Measurements from ENCODE around the gene EEPD1.

Gene EEPD1

DNA sequence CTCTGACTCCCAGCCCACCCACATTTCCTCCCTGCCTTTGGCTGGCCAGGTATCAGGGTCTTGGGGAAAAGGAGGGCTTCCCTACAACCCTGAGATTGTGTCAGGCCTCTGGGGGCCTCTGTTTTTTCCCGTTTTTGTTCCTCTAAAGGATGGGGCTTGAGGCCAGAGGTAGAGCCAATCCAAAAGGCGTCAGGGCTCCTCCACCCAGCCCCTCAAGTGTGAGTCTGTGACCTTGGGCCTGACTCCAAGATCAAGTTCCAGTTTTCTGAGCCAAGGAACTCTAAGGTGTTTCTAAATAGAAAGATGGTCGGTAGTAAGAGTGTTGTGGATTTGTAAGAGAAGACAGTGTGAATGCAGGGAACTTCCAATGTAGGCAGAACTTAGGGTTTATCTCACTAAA is 6.6 kb downstream of the EEPD1 start:
- DNase-seq (ENCODE audit: low read depth, low spot score): no peak
- Histone ChIP-seq H3K9ac (ENCODE audit: insufficient read length, low read depth) (no peak overlapping the region), H3K9me3 (ENCODE audit: insufficient read depth, low read length) (no peaks in the 10 kb centered on the region), H3K36me3 (ENCODE audit: insufficient read depth, insufficient read length, low read length) (peaks cover 10% of the 10 kb centered on the region), H3K4me3 (ENCODE audit: insufficient read length, low read depth) (no peak overlapping the region), H3K27me3 (ENCODE audit: insufficient read depth, insufficient read length) (peaks cover 42% of the 10 kb centered on the region), H3K4me1 (ENCODE audit: insufficient read depth, insufficient read length) (peaks cover 3% of the 10 kb centered on the region)
- TF ChIP-seq ZNF274 (IDR thresholded peaks at IDR 0.05; ENCODE audit: low read depth, low read length): no peak
- no peak for TF ChIP-seq YY1 (IDR thresholded peaks at IDR 0.05; ENCODE audit: insufficient read depth, insufficient read length)
- no peak for TF ChIP-seq SUZ12 (IDR thresholded peaks at IDR 0.05; ENCODE audit: extremely low read depth, insufficient read depth, insufficient read length)

DNA sequence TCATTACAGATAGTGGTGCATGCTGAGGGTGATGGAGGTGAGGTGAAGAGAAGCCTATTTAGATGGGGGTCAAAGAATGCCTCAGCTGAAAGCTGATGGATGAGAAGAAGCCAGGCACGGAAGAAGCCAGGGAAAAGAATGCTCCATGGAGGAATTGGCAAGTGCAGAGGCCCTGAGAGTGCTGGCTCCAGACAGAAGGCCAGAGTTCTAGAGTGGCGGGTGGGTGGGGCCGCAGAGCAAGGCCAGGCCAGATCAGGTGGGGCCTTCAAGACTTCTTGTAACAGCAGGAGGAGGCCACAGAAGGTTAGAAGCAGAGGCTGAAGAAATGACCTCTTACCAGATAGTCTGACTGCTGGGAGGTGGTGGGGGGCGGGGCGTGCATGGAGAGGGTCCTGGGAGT is 7.3 kb downstream of the EEPD1 start:
- H3K36me3 ChIP-seq (ENCODE audit: insufficient read depth, insufficient read length, low read length): peaks cover 3% of the 10 kb centered on the region

DNA sequence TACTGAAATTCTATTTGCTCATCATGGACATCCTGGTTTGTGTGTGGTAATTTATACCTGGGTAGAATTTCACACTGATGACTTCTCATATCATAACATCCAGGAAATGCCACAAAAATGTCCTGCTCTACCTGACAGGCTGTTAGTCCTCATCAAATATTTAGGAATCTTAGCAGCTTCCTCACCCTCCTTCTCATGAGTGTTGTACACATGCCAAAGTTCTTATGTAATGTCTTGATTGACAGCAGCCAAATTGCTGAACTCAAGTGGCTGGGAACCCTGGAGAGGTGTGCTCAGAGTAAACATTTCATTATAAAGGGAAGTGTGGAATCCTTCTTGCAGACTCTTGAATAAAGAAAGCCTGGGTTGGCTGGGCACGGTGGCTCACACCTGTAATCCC is 8.9 kb downstream of the EEPD1 start:
- H3K9me3 ChIP-seq (ENCODE audit: insufficient read depth, low read length): no peaks in the 10 kb centered on the region
- H3K27me3 ChIP-seq (ENCODE audit: insufficient read depth, insufficient read length): peaks cover 19% of the 10 kb centered on the region
- no peak overlapping the region for H3K4me3 ChIP-seq (ENCODE audit: insufficient read length, low read depth)
- DNase-seq (ENCODE audit: low read depth, low spot score): no peak
- no peaks in the 10 kb centered on the region for H3K4me1 ChIP-seq (ENCODE audit: insufficient read depth, insufficient read length)
- H3K9ac ChIP-seq (ENCODE audit: insufficient read length, low read depth): no peak overlapping the region
- H3K36me3 ChIP-seq (ENCODE audit: insufficient read depth, insufficient read length, low read length): peaks cover 2% of the 10 kb centered on the region
- TF ChIP-seq SUZ12 (IDR thresholded peaks at IDR 0.05; ENCODE audit: extremely low read depth, insufficient read depth, insufficient read length): no peak
- no peak for TF ChIP-seq YY1 (IDR thresholded peaks at IDR 0.05; ENCODE audit: insufficient read depth, insufficient read length)
- no peak for TF ChIP-seq ZNF274 (IDR thresholded peaks at IDR 0.05; ENCODE audit: low read depth, low read length)

More for the DNA sequence above, 7.3 kb downstream of the EEPD1 start:
- Histone ChIP-seq H3K9me3 (ENCODE audit: insufficient read depth, low read length) (no peaks in the 10 kb centered on the region), H3K27me3 (ENCODE audit: insufficient read depth, insufficient read length) (peaks cover 36% of the 10 kb centered on the region), H3K4me3 (ENCODE audit: insufficient read length, low read depth) (no peak overlapping the region), H3K9ac (ENCODE audit: insufficient read length, low read depth) (no peak overlapping the region), H3K4me1 (ENCODE audit: insufficient read depth, insufficient read length) (no peaks in the 10 kb centered on the region)
- DNase-seq (ENCODE audit: low read depth, low spot score): no peak
- TF ChIP-seq SUZ12 (IDR thresholded peaks at IDR 0.05; ENCODE audit: extremely low read depth, insufficient read depth, insufficient read length) (no peak), YY1 (IDR thresholded peaks at IDR 0.05; ENCODE audit: insufficient read depth, insufficient read length) (no peak), ZNF274 (IDR thresholded peaks at IDR 0.05; ENCODE audit: low read depth, low read length) (no peak)

DNA sequence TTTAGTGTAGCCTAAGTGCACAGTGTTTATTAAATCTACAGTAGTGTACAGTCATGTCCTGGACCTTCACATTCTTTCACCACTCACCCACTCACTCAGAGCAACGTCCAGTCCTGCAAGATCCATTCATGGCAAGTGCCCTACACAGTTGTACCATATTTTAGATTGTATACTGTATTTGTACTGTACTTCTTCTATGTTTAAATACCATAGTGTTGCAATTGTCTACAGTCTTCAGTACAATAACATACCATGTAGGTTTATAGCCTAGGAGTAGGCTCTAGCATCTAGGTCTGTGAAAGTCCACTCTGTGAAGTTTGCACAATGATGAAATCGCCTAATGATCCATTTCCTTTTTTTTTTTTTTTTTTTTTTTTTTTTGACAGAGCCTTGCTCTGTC is 12.0 kb downstream of the EEPD1 start:
- H3K9ac ChIP-seq (ENCODE audit: insufficient read length, low read depth): no peak overlapping the region
- peaks cover 2% of the 10 kb centered on the region for H3K36me3 ChIP-seq (ENCODE audit: insufficient read depth, insufficient read length, low read length)
- H3K27me3 ChIP-seq (ENCODE audit: insufficient read depth, insufficient read length): peaks cover 3% of the 10 kb centered on the region
- no peaks in the 10 kb centered on the region for H3K4me1 ChIP-seq (ENCODE audit: insufficient read depth, insufficient read length)
- H3K9me3 ChIP-seq (ENCODE audit: insufficient read depth, low read length): no peaks in the 10 kb centered on the region
- H3K4me3 ChIP-seq (ENCODE audit: insufficient read length, low read depth): no peak overlapping the region
- TF ChIP-seq ZNF274 (IDR thresholded peaks at IDR 0.05; ENCODE audit: low read depth, low read length) (no peak), SUZ12 (IDR thresholded peaks at IDR 0.05; ENCODE audit: extremely low read depth, insufficient read depth, insufficient read length) (no peak), YY1 (IDR thresholded peaks at IDR 0.05; ENCODE audit: insufficient read depth, insufficient read length) (no peak)
- DNase-seq (ENCODE audit: low read depth, low spot score): no peak

DNA sequence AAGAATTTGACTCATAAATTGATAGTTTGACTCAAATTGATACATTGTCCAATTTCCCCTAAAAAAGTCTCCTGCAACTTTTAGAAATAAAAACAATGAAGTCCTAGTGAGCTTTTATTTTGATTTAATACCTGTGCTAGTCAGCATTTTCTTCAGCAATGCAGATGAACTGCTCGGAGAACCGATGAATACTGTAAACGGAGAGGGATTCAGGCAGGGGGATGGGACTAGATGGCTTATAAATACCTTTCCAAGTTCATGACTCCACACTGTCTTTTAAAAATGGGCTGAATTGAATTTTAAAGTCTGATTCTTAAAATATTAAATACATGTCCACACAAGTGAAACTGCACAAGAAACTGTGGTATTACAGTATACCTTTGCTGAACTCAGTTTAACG is 12.7 kb downstream of the EEPD1 start:
- no peak for TF ChIP-seq SUZ12 (IDR thresholded peaks at IDR 0.05; ENCODE audit: extremely low read depth, insufficient read depth, insufficient read length)
- no peak for TF ChIP-seq ZNF274 (IDR thresholded peaks at IDR 0.05; ENCODE audit: low read depth, low read length)
- Histone ChIP-seq H3K36me3 (ENCODE audit: insufficient read depth, insufficient read length, low read length) (peaks cover 2% of the 10 kb centered on the region), H3K9ac (ENCODE audit: insufficient read length, low read depth) (no peak overlapping the region), H3K4me3 (ENCODE audit: insufficient read length, low read depth) (no peak overlapping the region), H3K9me3 (ENCODE audit: insufficient read depth, low read length) (no peaks in the 10 kb centered on the region), H3K4me1 (ENCODE audit: insufficient read depth, insufficient read length) (no peaks in the 10 kb centered on the region), H3K27me3 (ENCODE audit: insufficient read depth, insufficient read length) (no peaks in the 10 kb centered on the region)
- no peak for DNase-seq (ENCODE audit: low read depth, low spot score)

DNA sequence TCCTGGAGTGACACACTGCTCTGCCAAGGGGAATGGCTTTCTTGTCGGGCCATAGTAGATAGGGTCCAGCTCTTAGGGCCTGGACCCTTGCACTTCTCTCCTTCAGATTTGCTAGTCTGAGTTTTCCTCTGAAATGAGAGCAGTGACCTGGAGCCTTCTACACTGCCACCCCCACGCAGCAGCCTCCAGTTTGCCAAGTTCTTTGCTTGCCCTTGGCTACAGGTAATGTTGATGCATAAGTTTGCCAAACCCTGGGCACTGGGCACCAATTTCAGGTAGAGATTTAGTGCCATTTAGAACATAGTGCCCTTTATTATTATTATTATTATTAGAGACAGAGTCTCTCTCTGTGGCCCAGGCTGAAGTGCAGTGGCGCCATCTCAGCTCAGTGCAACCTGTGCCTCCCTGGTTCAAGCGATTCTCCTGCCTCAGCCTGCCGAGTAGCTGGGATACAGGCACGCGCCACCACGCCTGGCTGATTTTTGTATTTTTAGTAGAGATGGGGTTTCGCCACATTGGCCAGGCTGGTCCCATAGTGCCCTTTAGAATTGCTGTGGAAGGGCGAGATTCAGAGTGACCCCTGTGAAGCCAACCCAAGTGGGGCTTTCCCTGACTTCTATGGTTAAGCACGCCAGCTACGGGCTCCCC is 14.5 kb downstream of the EEPD1 start:
- no peaks in the 10 kb centered on the region for H3K4me1 ChIP-seq (ENCODE audit: insufficient read depth, insufficient read length)
- peaks cover 2% of the 10 kb centered on the region for H3K36me3 ChIP-seq (ENCODE audit: insufficient read depth, insufficient read length, low read length)
- DNase-seq (ENCODE audit: low read depth, low spot score): no peak
- no peak overlapping the region for H3K4me3 ChIP-seq (ENCODE audit: insufficient read length, low read depth)
- H3K9ac ChIP-seq (ENCODE audit: insufficient read length, low read depth): no peak overlapping the region
- H3K27me3 ChIP-seq (ENCODE audit: insufficient read depth, insufficient read length): no peaks in the 10 kb centered on the region
- TF ChIP-seq YY1 (IDR thresholded peaks at IDR 0.05; ENCODE audit: insufficient read depth, insufficient read length) (no peak), SUZ12 (IDR thresholded peaks at IDR 0.05; ENCODE audit: extremely low read depth, insufficient read depth, insufficient read length) (no peak), ZNF274 (IDR thresholded peaks at IDR 0.05; ENCODE audit: low read depth, low read length) (no peak)
- H3K9me3 ChIP-seq (ENCODE audit: insufficient read depth, low read length): no peaks in the 10 kb centered on the region

DNA sequence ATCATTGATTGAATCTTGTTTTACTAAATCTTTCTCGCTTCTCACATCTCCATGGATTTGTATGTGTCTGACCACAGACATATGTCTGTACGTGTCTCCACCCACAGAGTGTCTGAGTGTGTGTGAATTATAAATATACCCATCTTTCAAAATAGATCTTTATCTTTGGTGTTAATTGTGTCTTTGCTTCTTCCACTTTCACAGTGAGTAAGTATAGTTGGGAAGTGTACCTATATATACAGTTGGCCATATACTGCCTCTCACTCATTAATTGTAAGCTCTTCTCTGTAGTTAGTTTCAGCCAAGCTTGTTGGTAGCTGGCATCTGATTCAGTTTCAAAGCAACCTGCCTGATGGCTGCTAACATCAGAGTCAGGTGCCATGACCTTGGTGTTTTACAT is 18.4 kb downstream of the EEPD1 start:
- H3K36me3 ChIP-seq (ENCODE audit: insufficient read depth, insufficient read length, low read length): no peaks in the 10 kb centered on the region
- no peak for TF ChIP-seq SUZ12 (IDR thresholded peaks at IDR 0.05; ENCODE audit: extremely low read depth, insufficient read depth, insufficient read length)
- no peak for TF ChIP-seq YY1 (IDR thresholded peaks at IDR 0.05; ENCODE audit: insufficient read depth, insufficient read length)
- TF ChIP-seq ZNF274 (IDR thresholded peaks at IDR 0.05; ENCODE audit: low read depth, low read length): no peak
- H3K4me1 ChIP-seq (ENCODE audit: insufficient read depth, insufficient read length): no peaks in the 10 kb centered on the region
- no peak overlapping the region for H3K4me3 ChIP-seq (ENCODE audit: insufficient read length, low read depth)
- peaks cover 16% of the 10 kb centered on the region; the same call in 1 of the 2 replicates for H3K9me3 ChIP-seq (ENCODE audit: insufficient read depth, low read length)
- no peak overlapping the region for H3K9ac ChIP-seq (ENCODE audit: insufficient read length, low read depth)
- DNase-seq (ENCODE audit: low read depth, low spot score): no peak
- H3K27me3 ChIP-seq (ENCODE audit: insufficient read depth, insufficient read length): no peaks in the 10 kb centered on the region
